ENCODE results near the gene CNTN5. TPM values are rescaled to one million over a fixed set of nuclear protein-coding genes. Genes with fewer than 3 reads are reported as not detected.
"Not testable (repeated sequence)": the region's sequence is repeated elsewhere in the genome, so short reads cannot be mapped to it uniquely, and the experiment has no call there.

Gene CNTN5
- total RNA-seq, 2 donors from 2014 or later: not detected

DNA sequence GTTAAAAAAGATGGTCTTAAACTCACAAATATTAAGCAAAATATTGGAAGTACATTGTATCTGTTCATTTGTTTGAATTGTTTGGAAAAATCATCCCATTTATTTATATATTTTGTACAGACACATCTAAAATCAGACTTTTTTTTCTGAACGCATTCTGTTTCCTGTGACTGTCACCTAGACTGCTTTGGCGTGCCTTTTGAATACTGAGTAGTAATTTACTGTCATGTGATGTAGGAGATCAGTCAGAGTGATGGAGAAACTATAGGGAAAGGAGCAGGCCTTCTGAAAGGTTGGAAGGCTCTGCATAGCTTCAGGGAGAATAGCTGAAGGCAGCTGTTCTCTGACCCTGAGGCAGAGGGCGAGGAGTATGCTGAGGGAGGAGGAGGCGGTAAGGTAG is 1214.3 kb downstream of the CNTN5 start:
- H3K9me3 Mint-ChIP-seq: peaks cover 18% of the 10 kb centered on the region
- peaks cover 15% of the 10 kb centered on the region for H3K36me3 Mint-ChIP-seq
- H3K27ac Mint-ChIP-seq: no peak overlapping the region
- H3K4me1 Mint-ChIP-seq (ENCODE audit: low read depth in 2 of 2): no peaks in the 10 kb centered on the region
- no peak overlapping the region for H3K4me3 Mint-ChIP-seq
- DNase-seq (ENCODE audit: low spot score) (no peak), ATAC-seq (no peak)
- H3K27me3 Mint-ChIP-seq: no peaks in the 10 kb centered on the region

DNA sequence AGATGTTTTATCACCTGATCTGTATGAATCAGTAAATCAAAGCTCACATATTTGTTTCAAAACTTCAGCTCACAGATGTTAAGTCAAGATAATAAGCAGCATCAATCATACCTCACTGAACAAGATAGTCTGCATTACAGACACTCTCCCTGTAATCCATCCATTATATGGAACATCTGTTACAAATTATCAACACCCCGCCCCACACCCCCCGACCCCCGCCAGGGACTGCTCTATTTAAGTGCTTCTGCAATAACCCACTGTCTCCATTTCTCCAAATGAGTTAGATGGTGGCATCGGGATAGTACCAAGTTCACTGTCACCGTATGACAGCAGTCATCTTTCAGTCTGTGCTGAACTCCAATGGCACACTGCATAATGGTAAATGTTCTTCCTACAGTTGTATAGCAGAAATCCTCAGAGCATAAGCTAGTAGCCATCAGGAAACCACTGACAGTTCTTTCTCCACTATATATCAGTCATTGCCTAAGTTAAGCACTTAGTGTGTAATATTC is 1219.3 kb downstream of the CNTN5 start:
- peaks cover 18% of the 10 kb centered on the region for H3K9me3 Mint-ChIP-seq
- no peaks in the 10 kb centered on the region for H3K4me1 Mint-ChIP-seq (ENCODE audit: low read depth in 2 of 2)
- no peak overlapping the region for H3K4me3 Mint-ChIP-seq
- ATAC-seq (no peak), DNase-seq (ENCODE audit: low spot score) (no peak)
- H3K36me3 Mint-ChIP-seq: peaks cover 10% of the 10 kb centered on the region
- H3K27me3 Mint-ChIP-seq: no peaks in the 10 kb centered on the region
- no peak overlapping the region for H3K27ac Mint-ChIP-seq

DNA sequence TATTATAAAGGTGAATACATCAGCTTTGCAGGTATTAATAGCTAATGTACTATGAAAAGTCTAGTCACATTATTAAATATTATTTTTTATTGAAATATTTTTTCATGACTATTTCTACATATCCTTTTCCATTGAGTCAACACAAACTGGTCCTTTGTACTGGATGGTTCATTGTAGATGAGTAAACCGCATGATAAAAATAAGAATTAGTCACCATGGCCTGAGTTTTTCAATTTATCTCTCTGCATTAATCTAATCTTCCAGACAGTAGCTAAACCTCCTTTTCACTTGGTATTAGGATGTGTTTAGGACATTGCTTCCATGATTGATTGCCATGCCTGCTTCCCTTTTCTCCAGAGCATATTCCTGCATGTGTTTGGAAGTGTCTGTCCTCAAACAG is 1227.0 kb downstream of the CNTN5 start:
- Mint-ChIP-seq H3K36me3 (peaks cover 4% of the 10 kb centered on the region), H3K4me3 (no peak overlapping the region), H3K27ac (no peak overlapping the region), H3K9me3 (peaks cover 27% of the 10 kb centered on the region), H3K27me3 (no peaks in the 10 kb centered on the region), H3K4me1 (ENCODE audit: low read depth in 2 of 2) (no peaks in the 10 kb centered on the region)
- ATAC-seq: no peak
- DNase-seq (ENCODE audit: low spot score): no peak

DNA sequence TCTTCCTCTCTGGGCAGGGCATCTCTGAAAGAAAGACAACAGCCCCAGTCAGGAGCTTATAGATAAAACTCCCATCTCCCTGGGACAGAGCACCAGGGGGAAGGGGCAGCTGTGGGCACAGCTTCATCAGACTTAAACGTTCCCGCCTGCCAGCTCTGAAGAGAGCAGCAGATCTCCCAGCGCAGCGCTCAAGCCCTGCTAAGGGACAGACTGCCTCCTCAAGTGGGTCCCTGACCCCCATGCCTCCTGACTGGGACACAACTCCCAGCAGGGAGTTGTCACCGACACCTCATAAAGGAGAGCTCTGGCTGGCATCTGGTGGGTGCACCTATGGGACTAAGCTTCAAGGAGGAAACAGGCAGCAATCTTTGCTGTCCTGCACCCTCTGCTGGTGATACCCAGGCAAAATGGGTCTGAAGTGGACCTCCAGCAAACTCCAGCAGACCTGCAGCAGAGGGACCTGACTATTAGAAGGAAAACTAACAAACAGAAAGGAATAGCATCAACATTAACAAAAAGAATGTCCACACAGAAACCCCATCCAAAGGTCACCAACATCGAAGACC is 1236.6 kb downstream of the CNTN5 start:
- not testable (repeated sequence) for H3K27ac Mint-ChIP-seq; H3K27me3 Mint-ChIP-seq; H3K4me3 Mint-ChIP-seq; DNase-seq (ENCODE audit: low spot score); ATAC-seq; H3K4me1 Mint-ChIP-seq (ENCODE audit: low read depth in 2 of 2)
- Mint-ChIP-seq H3K9me3 (peaks cover 23% of the 10 kb centered on the region), H3K36me3 (peaks cover 10% of the 10 kb centered on the region)

DNA sequence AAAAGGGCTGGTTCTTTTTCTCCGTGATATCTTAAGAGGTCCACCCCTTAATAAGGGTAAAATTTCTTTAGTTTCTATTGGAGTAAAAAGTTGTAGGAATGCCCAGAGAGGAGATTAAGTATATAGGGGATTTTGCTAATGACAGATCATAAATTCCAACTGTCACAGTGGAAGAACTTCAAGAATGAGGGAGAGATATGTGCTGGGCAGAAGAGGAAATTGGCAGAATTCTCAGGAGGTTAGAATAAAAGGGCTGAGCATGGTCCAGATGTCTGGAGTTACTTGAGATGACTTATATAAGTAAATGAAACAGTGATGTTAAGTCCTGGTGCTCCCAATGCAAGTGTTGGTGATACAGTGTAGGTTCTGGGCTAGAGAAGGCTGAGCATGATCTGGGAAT is 1248.8 kb downstream of the CNTN5 start:
- H3K9me3 Mint-ChIP-seq: peaks cover 27% of the 10 kb centered on the region
- no peak overlapping the region for H3K27ac Mint-ChIP-seq
- no peak overlapping the region for H3K4me3 Mint-ChIP-seq
- peaks cover 13% of the 10 kb centered on the region for H3K36me3 Mint-ChIP-seq
- no peak for DNase-seq (ENCODE audit: low spot score)
- H3K27me3 Mint-ChIP-seq: no peaks in the 10 kb centered on the region
- no peak for ATAC-seq
- H3K4me1 Mint-ChIP-seq (ENCODE audit: low read depth in 2 of 2): no peaks in the 10 kb centered on the region

DNA sequence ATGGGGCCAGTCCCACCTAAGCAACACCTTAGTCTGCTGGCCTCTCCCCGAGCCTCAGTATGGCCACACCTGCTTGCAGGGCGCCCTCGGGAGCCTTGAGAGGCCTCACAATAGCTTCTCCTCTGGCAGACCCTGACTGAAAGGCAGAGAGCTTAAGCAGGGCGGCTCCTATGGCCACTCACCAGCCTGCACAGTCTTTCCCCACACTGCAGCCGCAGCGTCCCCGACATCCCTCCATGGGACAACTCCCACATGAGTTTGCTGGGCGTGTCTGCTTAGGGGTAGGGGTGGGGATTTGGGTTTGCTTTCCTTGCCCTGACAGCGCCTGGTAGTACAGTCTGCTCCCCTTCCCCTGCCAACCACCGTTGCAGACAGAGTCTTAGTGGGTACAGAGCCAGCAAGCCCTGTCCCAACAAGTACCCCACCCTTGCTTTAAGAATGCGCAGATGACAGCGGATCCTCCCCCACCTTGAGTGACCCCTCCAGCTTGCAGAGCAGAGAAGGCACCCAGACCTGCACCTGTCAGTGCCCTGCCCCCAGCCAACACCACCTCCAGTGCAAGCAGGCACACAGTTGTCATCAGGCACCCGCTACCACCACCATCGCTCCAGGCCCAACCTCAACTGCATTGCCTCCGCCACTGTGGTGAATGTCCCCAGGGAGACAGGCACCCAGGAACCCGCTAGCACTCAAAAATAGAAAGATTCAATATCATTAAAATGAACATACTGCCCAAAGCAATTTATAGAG is 1252.5 kb downstream of the CNTN5 start:
- Mint-ChIP-seq H3K4me1 (ENCODE audit: low read depth in 2 of 2) (no peaks in the 10 kb centered on the region), H3K27me3 (no peaks in the 10 kb centered on the region), H3K36me3 (peaks cover 6% of the 10 kb centered on the region), H3K4me3 (no peak overlapping the region), H3K27ac (no peak overlapping the region), H3K9me3 (peaks cover 16% of the 10 kb centered on the region)
- DNase-seq (ENCODE audit: low spot score) (no peak), ATAC-seq (peak in 1 of 2 donors; percentile 24)

DNA sequence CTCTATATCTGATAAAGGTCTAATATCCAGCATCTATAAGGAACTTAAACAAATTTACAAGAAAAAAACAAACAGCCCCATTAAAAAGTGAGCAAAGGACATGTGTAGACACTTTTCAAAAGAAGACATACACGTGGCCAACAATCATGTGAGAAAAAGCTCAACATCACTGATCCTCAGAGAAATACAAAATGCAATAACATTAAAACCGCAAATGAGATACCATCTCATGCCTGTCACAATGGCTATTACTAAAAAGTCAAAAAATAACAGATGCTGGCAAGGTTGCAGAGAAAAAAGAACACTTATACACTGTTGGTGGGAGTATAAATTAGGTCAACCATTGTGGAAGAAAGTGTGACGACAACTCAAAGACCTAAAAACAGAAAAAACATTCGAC is 1253.7 kb downstream of the CNTN5 start:
- ATAC-seq; H3K36me3 Mint-ChIP-seq; H3K27ac Mint-ChIP-seq; H3K4me3 Mint-ChIP-seq; DNase-seq (ENCODE audit: low spot score); H3K4me1 Mint-ChIP-seq (ENCODE audit: low read depth in 2 of 2); H3K27me3 Mint-ChIP-seq: not testable (repeated sequence)
- peaks cover 10% of the 10 kb centered on the region for H3K9me3 Mint-ChIP-seq

DNA sequence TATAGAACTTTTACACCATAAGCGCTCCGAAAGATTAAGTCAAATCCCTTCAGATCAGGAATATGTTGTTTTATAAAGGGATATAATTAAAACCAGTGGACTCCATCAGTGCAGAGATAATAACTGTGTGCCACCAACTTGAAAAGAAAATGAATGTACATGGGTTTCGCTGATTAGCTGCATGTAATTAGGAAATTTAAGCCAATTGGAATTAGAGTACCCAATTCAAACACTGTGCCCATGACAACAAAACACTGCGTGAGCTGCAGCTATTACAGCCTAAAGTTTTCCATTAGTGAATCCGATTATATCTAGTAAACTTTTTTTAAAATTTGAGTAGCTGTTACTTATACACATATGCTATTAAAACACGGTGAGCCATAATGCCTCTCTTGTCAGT is 1274.0 kb downstream of the CNTN5 start:
- Mint-ChIP-seq H3K9me3 (peaks cover 9% of the 10 kb centered on the region), H3K4me3 (no peak overlapping the region), H3K4me1 (ENCODE audit: low read depth in 2 of 2) (no peaks in the 10 kb centered on the region), H3K36me3 (no peaks in the 10 kb centered on the region), H3K27me3 (no peaks in the 10 kb centered on the region), H3K27ac (no peak overlapping the region)
- ATAC-seq: no peak
- DNase-seq (ENCODE audit: low spot score): no peak

DNA sequence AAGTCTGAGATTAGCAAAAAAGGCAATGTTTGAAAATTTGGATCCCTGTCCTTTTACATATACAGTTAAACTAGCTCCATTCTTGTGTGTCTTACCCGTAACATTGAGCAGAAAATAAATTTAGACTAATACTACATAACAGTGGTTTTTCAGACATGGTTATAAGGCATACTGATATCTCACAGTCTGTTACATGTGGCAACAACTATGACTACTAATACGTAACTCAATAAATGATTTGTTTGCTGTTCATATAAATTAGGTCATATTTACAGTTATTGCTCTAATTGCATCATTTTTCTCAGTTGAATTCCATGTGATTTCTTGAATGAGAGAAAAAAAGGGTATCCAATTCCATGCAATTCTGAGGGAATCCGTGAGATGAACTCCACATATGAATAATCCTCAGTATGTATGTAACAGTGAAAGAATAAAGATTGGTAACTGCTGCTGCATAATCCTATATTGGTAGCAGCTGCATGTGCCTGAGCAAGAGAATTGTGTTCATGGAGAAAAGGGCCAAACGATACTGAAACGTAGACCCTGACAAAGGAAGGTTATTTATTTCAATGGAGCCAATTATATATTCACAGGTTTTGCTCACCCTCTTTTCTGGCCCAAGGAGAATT is 1275.4 kb downstream of the CNTN5 start:
- Mint-ChIP-seq H3K4me1 (ENCODE audit: low read depth in 2 of 2) (no peaks in the 10 kb centered on the region), H3K4me3 (no peak overlapping the region), H3K9me3 (peaks cover 9% of the 10 kb centered on the region), H3K36me3 (no peaks in the 10 kb centered on the region), H3K27ac (no peak overlapping the region), H3K27me3 (no peaks in the 10 kb centered on the region)
- DNase-seq (ENCODE audit: low spot score): no peak
- no peak for ATAC-seq

DNA sequence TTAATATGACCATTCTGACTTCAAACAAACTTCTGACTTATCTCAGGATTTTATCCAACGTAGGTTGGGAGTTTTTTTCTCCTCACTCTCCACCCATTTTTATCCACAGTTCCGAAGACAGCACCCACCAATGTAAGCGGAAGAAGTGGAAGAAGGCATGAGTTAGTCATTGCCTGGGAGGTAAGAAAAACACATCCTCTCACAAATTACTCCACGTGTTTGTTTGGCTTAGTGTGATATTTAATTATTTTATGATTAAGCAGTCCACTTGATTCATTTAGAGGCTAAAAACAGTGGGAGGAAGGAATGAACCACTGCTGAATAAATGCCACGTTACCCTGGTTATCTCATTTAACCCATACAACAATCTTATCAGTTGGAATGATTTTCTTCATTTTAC is 1276.8 kb downstream of the CNTN5 start:
- peaks cover 5% of the 10 kb centered on the region for H3K9me3 Mint-ChIP-seq
- H3K27ac Mint-ChIP-seq: no peak overlapping the region
- ATAC-seq (no peak), DNase-seq (ENCODE audit: low spot score) (no peak)
- no peaks in the 10 kb centered on the region for H3K36me3 Mint-ChIP-seq
- H3K4me3 Mint-ChIP-seq: no peak overlapping the region
- H3K27me3 Mint-ChIP-seq: no peaks in the 10 kb centered on the region
- no peaks in the 10 kb centered on the region for H3K4me1 Mint-ChIP-seq (ENCODE audit: low read depth in 2 of 2)

DNA sequence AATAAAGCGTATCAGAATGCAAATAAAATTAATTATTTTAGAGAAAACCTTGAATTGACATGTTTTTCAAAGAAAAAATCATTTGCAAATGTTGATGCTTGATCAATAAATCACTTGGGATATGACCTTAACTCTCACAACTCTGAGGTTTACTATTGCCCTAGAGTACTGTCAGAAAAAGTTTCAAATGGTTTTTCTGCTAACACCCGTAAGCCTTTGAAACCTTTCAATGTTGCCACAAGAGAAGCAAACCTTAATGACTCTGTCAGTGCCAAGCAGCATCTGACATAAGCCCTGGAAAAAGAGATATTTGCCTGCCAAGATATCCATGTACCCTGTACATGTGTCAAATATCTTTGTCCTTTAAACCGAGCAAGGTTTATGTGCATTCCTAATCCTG is 1282.1 kb downstream of the CNTN5 start:
- H3K9me3 Mint-ChIP-seq: peaks cover 9% of the 10 kb centered on the region
- H3K27ac Mint-ChIP-seq: no peak overlapping the region
- DNase-seq (ENCODE audit: low spot score): no peak
- H3K4me1 Mint-ChIP-seq (ENCODE audit: low read depth in 2 of 2): no peaks in the 10 kb centered on the region
- ATAC-seq: no peak
- no peaks in the 10 kb centered on the region for H3K36me3 Mint-ChIP-seq
- H3K27me3 Mint-ChIP-seq: no peaks in the 10 kb centered on the region
- no peak overlapping the region for H3K4me3 Mint-ChIP-seq

DNA sequence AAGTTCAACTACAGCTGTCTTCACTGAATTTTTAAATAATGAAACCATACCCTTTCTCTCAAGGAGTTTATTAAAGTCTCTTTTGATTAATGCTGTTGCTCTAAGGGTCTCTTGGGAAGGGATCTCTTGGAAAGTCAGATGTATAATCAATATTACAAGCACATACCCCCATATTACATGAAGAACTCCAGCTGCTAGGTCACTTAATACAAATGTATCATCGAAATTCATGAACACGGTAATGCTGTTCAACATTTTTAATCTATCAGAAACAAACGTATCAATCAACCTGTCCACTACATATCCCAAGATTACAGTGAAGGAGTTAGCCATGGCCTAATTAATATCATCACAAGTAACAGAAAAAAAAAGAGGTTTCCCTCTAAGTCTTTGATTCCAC is 1283.1 kb downstream of the CNTN5 start:
- H3K4me1 Mint-ChIP-seq (ENCODE audit: low read depth in 2 of 2): no peaks in the 10 kb centered on the region
- H3K27ac Mint-ChIP-seq: no peak overlapping the region
- DNase-seq (ENCODE audit: low spot score) (no peak), ATAC-seq (no peak)
- no peak overlapping the region for H3K4me3 Mint-ChIP-seq
- no peaks in the 10 kb centered on the region for H3K36me3 Mint-ChIP-seq
- H3K27me3 Mint-ChIP-seq: no peaks in the 10 kb centered on the region
- peaks cover 9% of the 10 kb centered on the region for H3K9me3 Mint-ChIP-seq

DNA sequence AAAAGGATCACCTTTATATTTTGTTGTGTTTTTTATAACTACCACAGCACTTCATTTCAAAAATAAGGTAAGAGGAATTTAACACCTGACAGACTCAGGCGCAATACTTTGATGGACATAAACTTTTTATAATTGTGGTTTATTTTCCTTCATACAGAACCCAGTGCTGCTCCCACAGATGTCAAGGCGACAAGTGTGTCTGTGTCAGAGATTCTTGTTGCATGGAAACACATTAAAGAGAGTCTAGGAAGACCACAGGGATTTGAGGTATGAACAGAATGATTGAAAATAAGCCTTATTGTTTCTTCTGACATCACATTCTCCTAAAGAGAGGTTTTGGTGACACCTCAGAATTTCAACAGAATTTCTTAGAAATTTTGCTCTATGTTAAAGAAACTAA is 1287.5 kb downstream of the CNTN5 start:
- ATAC-seq: no peak
- Mint-ChIP-seq H3K36me3 (no peaks in the 10 kb centered on the region), H3K4me1 (ENCODE audit: low read depth in 2 of 2) (no peaks in the 10 kb centered on the region), H3K27ac (no peak overlapping the region), H3K9me3 (peaks cover 27% of the 10 kb centered on the region), H3K4me3 (no peak overlapping the region), H3K27me3 (no peaks in the 10 kb centered on the region)
- DNase-seq (ENCODE audit: low spot score): no peak

DNA sequence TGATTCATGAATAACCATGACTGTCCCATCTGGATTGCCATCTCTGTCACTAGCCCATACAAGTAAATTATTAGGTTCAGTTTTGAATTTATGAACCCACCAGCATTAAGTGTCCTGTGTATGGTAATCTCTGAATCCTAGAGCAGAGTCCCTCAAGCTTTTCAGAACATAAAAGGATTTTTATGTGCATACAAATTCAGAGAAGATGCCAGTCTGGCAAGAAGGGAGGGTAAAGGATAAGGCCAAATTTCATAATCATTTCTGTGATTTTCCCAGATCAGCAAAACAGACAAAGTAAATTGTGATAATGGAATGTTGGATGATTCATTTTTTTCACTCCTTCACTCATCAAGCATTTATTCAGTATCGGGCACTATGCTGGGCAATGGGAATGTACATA is 1295.2 kb downstream of the CNTN5 start:
- H3K4me1 Mint-ChIP-seq (ENCODE audit: low read depth in 2 of 2): no peaks in the 10 kb centered on the region
- DNase-seq (ENCODE audit: low spot score) (no peak), ATAC-seq (no peak)
- no peak overlapping the region for H3K4me3 Mint-ChIP-seq
- H3K27ac Mint-ChIP-seq: no peak overlapping the region
- H3K36me3 Mint-ChIP-seq: no peaks in the 10 kb centered on the region
- no peaks in the 10 kb centered on the region for H3K27me3 Mint-ChIP-seq
- peaks cover 20% of the 10 kb centered on the region for H3K9me3 Mint-ChIP-seq

Data from natural killer cell treated with Interleukin-12 subunit alpha and Interleukin-12 subunit beta and Interleukin-15 and Interleukin-18, amount 100 ng/mL, for 72 hours (primary cell).